Endodermal cell (in vitro differentiated cells): ENCODE measurements around the gene SLC39A13. TPM values are rescaled to one million over a fixed set of nuclear protein-coding genes. Genes with fewer than 3 reads are reported as not detected.

Experiments
- DNase-seq: peaks from one replicate; pipeline ENCODE4 v3.0.0-alpha.2; 2017
- H3K27ac ChIP-seq: 2 replicates; pipeline ENCODE4 v1.5.1; 2013; ENCODE audit warnings: mild to moderate bottlenecking, low read depth, low read length, moderate library complexity
- H3K27me3 ChIP-seq: 2 replicates; pipeline ENCODE4 v1.6.1; 2013; ENCODE audit warnings: mild to moderate bottlenecking, low read length, moderate library complexity; ENCODE audit not compliant: insufficient read depth, control insufficient read depth, poor library complexity, severe bottlenecking
- H3K36me3 ChIP-seq: 2 replicates; pipeline ENCODE4 v1.7.0; 2013; ENCODE audit warnings: mild to moderate bottlenecking, low read length, moderate library complexity; ENCODE audit not compliant: control insufficient read depth, insufficient read depth
- H3K4me1 ChIP-seq: one replicate; pipeline ENCODE4 v1.7.0; 2013; ENCODE audit warnings: low read length; ENCODE audit not compliant: control insufficient read depth, insufficient read depth
- H3K4me3 ChIP-seq: 2 replicates; pipeline ENCODE4 v1.5.1; 2013; ENCODE audit warnings: mild to moderate bottlenecking, low read length, moderate library complexity
- H3K9ac ChIP-seq: 2 replicates; pipeline ENCODE4 v1.6.1; 2013; ENCODE audit warnings: mild to moderate bottlenecking, low read length, moderate library complexity; ENCODE audit not compliant: poor library complexity, severe bottlenecking; ENCODE audit errors: extremely low read depth
- H3K9me3 ChIP-seq: 2 replicates; pipeline ENCODE4 v1.6.1; 2013; ENCODE audit warnings: mild to moderate bottlenecking, low read length, moderate library complexity; ENCODE audit not compliant: control insufficient read depth
- H3K27ac Mint-ChIP-seq: 2 replicates; pipeline ENCODE4 v1.8.0; 2020; ENCODE audit warnings: mixed read lengths
- H3K27me3 Mint-ChIP-seq: 2 replicates; pipeline ENCODE4 v1.8.0; 2021; ENCODE audit warnings: mild to moderate bottlenecking, mixed read lengths; ENCODE audit not compliant: insufficient read depth
- H3K36me3 Mint-ChIP-seq: 2 replicates; pipeline ENCODE4 v1.8.0; 2020; ENCODE audit warnings: low read depth, mixed read lengths
- H3K4me1 Mint-ChIP-seq: 2 replicates; pipeline ENCODE4 v1.8.0; 2020; ENCODE audit warnings: mixed read lengths
- H3K4me3 Mint-ChIP-seq: 2 replicates; pipeline ENCODE4 v1.8.0; 2020; ENCODE audit warnings: mild to moderate bottlenecking, moderate library complexity, mixed read lengths
- H3K9me3 Mint-ChIP-seq: 2 replicates; pipeline ENCODE4 v1.8.0; 2020; ENCODE audit warnings: mild to moderate bottlenecking, mixed read lengths
- WGBS, 2 experiments: methylation state at CpG; one replicate each; pipeline versions ENCODE4 v1.1.5 to v1.1.7; 2013; ENCODE audit warnings: missing lambda C conversion rate in 2 of 2, mixed read lengths in 1 of 2; ENCODE audit not compliant: insufficient coverage in 1 of 2, insufficient read length in 1 of 2; 5-methylcytosine and 5-hydroxymethylcytosine counted together
- total RNA-seq, 2 donors: library from RNA; stranded (reverse); fragmentation: NEBNext Ultra II Directional in 1 of 2; extraction: Animal tissue kit (Norgen Biotek cat#: 25700) in 1 of 2; gene quantifications; 2 replicates in 1 of 2; 3 replicates in 1 of 2; pipeline ENCODE4 v1.2.1, GENCODE V29; 2021
- TF ChIP-seq, protein P1 (sequence below): fragments of 200-600 bp; sonication (generic); conservative IDR thresholded peaks from 2 replicates; pipeline ENCODE4 v1.5.0; 2021; ENCODE audit warnings: antibody characterized with exemption, mild to moderate bottlenecking

Gene SLC39A13
- total RNA-seq, 2 donors from 2014 or later: 34.7 to 40.4 TPM

DNA sequence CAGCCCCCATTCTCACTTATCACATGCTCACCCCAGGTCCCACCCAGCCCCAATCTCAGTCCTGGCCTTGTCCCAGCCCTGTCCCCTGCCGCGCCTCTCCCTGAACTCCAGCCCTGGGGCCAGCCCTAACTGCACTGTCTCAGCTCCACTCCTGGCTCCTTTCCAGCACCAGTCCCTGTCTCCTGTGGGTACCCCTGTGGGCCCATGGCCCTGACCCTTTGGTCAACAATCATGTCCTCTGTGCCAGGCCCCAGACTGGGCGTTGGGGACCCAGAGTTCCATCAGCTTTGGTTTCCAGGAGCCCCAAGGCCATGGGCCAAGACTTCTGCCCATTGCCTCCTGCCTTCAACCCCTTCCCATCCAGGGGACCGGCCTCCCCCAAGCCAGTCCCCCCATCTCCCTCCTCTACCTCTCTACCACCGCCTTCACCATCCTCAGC lies 30.8 kb upstream of the SLC39A13 start:
- Histone ChIP-seq H3K9me3 (no peaks in the 10 kb centered on the region), H3K4me3 (no peak overlapping the region), H3K36me3 (no peaks in the 10 kb centered on the region), H3K4me1 (no peaks in the 10 kb centered on the region), H3K27me3 (no peaks in the 10 kb centered on the region), H3K27ac (no peak overlapping the region), H3K9ac (no peak overlapping the region)
- WGBS, 2 experiments: 89 to 100% methylated on average over 3 to 5 of the region's 5 CpGs
- Mint-ChIP-seq H3K36me3 (no peaks in the 10 kb centered on the region), H3K4me3 (no peak overlapping the region), H3K27me3 (no peaks in the 10 kb centered on the region), H3K4me1 (no peaks in the 10 kb centered on the region), H3K27ac (no peak overlapping the region), H3K9me3 (no peaks in the 10 kb centered on the region)
- TF ChIP-seq, protein P1, sequence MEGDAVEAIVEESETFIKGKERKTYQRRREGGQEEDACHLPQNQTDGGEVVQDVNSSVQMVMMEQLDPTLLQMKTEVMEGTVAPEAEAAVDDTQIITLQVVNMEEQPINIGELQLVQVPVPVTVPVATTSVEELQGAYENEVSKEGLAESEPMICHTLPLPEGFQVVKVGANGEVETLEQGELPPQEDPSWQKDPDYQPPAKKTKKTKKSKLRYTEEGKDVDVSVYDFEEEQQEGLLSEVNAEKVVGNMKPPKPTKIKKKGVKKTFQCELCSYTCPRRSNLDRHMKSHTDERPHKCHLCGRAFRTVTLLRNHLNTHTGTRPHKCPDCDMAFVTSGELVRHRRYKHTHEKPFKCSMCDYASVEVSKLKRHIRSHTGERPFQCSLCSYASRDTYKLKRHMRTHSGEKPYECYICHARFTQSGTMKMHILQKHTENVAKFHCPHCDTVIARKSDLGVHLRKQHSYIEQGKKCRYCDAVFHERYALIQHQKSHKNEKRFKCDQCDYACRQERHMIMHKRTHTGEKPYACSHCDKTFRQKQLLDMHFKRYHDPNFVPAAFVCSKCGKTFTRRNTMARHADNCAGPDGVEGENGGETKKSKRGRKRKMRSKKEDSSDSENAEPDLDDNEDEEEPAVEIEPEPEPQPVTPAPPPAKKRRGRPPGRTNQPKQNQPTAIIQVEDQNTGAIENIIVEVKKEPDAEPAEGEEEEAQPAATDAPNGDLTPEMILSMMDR: no peak
- DNase-seq: no peak

DNA sequence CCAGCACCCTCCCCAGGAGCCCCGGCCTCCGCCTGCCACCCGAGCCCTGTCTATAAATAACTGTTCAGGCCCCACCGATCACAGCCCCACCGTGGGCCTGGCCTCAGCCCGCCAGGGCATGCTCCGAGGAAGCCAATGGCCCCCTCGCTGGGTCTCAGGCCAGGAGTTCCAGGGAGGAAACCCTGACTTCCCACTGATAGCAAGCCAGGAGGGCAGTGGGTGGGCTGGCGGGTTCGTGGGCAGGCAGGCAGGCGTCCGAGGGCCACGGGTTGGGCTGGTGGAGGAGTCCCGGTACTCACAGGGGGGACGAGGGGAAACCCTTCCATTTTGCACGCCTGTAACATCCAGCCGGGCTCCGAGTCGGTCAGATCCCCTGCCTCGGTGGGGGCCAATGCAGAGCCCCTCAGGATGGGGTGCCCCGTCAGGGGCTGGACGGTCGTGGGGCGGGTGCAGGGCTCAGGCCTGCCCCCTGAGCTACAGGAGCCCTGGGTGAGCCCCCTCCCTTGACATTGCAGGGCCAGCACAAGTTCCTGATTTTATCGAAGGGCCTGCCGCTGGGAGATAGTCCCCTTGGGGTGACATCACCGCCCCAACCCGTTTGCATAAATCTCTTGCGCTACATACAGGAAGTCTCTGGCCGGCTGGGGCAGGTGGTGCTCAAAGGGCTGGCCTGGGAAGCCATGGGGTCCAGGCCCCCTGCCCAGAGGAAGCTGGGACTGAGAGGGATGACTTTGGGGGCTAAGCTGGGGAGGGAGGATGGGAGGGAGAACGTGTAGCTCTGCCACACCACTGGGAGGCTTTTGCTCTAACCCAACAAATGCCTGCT lies 30.2 kb upstream of the SLC39A13 start, which contains the start of gene SPI1:
SPI1 (minus strand) TSS at position 538 of the 826 bp plus-strand sequence; CDS start at position 344, 194 bp downstream.
- H3K27ac Mint-ChIP-seq: peak within 1 kb of the TSS; percentile 73
- H3K9me3 Mint-ChIP-seq: no peaks in the 10 kb centered on the region
- 87 to 95% methylated on average over 23 to 31 of the region's 31 CpGs for WGBS, 2 experiments
- TF ChIP-seq, protein P1: no peak
- Histone ChIP-seq H3K9me3 (no peaks in the 10 kb centered on the region), H3K4me1 (no peaks in the 10 kb centered on the region), H3K27ac (no peak within 1 kb of the TSS), H3K9ac (no peak within 1 kb of the TSS), H3K36me3 (no peaks in the 10 kb centered on the region), H3K27me3 (no peaks in the 10 kb centered on the region), H3K4me3 (no peak within 1 kb of the TSS)
- no peaks in the 10 kb centered on the region for H3K36me3 Mint-ChIP-seq
- H3K27me3 Mint-ChIP-seq: peaks cover under 1% of the 10 kb centered on the region
- no peak within 1 kb of the TSS for H3K4me3 Mint-ChIP-seq
- no peaks in the 10 kb centered on the region for H3K4me1 Mint-ChIP-seq
- no peak for DNase-seq

DNA sequence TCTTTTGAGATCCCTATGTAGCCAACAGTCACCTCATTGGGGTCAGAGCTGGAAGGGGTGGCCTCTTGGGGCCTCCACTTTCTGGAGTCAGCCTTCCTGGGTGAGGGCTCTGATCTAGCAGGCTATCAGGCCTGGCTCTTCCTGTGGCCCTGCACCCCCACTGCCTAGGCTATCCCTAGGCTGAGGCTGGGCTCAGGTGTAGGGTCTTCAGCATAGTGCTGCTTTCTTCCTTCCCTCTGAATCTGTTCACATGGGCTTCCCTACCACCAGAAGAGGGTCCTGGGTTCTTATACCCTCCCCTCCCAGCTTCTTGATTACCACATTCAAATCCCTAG lies 29.6 kb upstream of the SLC39A13 start:
- H3K4me3 Mint-ChIP-seq: no peak overlapping the region
- Histone ChIP-seq H3K4me1 (no peaks in the 10 kb centered on the region), H3K36me3 (no peaks in the 10 kb centered on the region), H3K9me3 (no peaks in the 10 kb centered on the region), H3K4me3 (no peak overlapping the region), H3K27me3 (no peaks in the 10 kb centered on the region), H3K27ac (no peak overlapping the region), H3K9ac (no peak overlapping the region)
- DNase-seq: no peak
- H3K27ac Mint-ChIP-seq: no peak overlapping the region
- no peaks in the 10 kb centered on the region for H3K9me3 Mint-ChIP-seq
- TF ChIP-seq, protein P1: no peak
- H3K27me3 Mint-ChIP-seq: peaks cover 3% of the 10 kb centered on the region
- H3K36me3 Mint-ChIP-seq: no peaks in the 10 kb centered on the region
- no peaks in the 10 kb centered on the region for H3K4me1 Mint-ChIP-seq
